ENCODE data around the gene EDNRA.

DNA sequence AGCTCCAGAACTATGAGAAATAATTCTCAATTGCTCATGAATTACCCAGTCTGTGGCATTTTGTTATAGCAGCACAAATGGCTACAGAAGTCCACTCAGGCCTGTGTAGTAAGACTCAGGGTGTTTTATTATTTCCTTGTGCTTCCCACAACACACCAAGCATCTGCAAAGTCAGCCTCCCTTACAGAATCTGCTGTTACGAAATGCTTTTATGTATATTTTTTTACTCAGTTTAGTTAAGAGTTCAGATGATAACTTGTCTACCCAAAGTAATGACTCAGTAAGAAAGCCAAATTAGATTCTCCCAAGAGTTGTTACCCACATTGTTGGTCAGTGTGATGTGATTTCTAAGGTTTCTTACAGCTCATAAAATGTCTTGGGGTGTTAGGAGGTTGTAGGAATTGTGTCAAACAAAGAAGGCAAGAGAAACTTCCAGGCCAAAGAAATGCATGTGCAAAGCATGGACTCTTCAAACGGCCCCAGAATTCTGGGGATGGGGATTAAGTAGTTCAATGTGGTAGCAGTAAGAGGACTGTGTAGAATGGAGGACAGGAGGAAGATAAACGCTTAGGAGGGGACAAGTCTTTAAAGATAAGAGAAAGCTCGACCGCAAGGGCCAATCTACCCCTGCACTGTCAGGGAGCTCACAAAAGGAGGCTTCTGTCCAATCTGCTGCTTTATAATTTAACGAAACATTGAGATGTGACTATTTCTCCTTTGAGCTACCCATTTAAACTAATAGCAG is 100.9 kb downstream of the EDNRA start:
- TF ChIP-seq, protein P1, sequence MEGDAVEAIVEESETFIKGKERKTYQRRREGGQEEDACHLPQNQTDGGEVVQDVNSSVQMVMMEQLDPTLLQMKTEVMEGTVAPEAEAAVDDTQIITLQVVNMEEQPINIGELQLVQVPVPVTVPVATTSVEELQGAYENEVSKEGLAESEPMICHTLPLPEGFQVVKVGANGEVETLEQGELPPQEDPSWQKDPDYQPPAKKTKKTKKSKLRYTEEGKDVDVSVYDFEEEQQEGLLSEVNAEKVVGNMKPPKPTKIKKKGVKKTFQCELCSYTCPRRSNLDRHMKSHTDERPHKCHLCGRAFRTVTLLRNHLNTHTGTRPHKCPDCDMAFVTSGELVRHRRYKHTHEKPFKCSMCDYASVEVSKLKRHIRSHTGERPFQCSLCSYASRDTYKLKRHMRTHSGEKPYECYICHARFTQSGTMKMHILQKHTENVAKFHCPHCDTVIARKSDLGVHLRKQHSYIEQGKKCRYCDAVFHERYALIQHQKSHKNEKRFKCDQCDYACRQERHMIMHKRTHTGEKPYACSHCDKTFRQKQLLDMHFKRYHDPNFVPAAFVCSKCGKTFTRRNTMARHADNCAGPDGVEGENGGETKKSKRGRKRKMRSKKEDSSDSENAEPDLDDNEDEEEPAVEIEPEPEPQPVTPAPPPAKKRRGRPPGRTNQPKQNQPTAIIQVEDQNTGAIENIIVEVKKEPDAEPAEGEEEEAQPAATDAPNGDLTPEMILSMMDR (conservative IDR thresholded peaks at IDR 0.05 in 1 of 2, IDR thresholded peaks at IDR 0.05 in 1 of 2; ENCODE audit: extremely low read depth in 1 of 2, insufficient read depth in 1 of 2, low read depth in 1 of 2, low read length in 2 of 2): no peak
- no peak for TF ChIP-seq EZH2 (IDR thresholded peaks at IDR 0.05; ENCODE audit: borderline replicate concordance, low read length)
